Uterus (tissue), 4 donors: ENCODE measurements around the gene DIAPH2. TPM values are rescaled to one million over a fixed set of nuclear protein-coding genes. Genes with fewer than 3 reads are reported as not detected.

Source experiments
- DNase-seq, 2 donors: peaks; one replicate each; pipeline ENCODE4 v3.0.0-alpha.2; 2019 to 2020
- H3K27ac ChIP-seq, 2 donors: fragments of 200-600 bp; sonication (generic); 1 replicate in 1 of 2; 2 replicates in 1 of 2; pipeline ENCODE4 v1.5.1; 2016 to 2018
- H3K27me3 ChIP-seq, 2 donors: fragments of 200-600 bp; sonication (generic); one replicate each; pipeline ENCODE4 v1.5.1; 2018 to 2019; ENCODE audit warnings: control low read depth in 1 of 2
- H3K36me3 ChIP-seq, 2 donors: fragments of 200-600 bp; sonication (generic); one replicate each; pipeline ENCODE4 v1.5.1; 2019; ENCODE audit warnings: control low read depth in 1 of 2
- H3K4me1 ChIP-seq, 2 donors: fragments of 200-600 bp; sonication (generic); one replicate each; pipeline ENCODE4 v1.5.1; 2018 to 2019; ENCODE audit warnings: control low read depth in 1 of 2
- H3K4me3 ChIP-seq, 2 donors: fragments of 200-600 bp; sonication (generic); 1 replicate in 1 of 2; 2 replicates in 1 of 2; pipeline ENCODE4 v1.5.1; 2018 to 2019; ENCODE audit warnings: mild to moderate bottlenecking in 1 of 2
- H3K9me3 ChIP-seq, 2 donors: fragments of 200-600 bp; sonication (generic); one replicate each; pipeline ENCODE4 v1.5.1; 2019; ENCODE audit warnings: control low read depth in 1 of 2
- POLR2A ChIP-seq, 2 donors: fragments of 450-650 bp; IDR thresholded peaks; one replicate each; pipeline ENCODE4 v1.6.1; 2016; ENCODE audit warnings: antibody characterized with exemption in 2 of 2, mild to moderate bottlenecking in 1 of 2, moderate library complexity in 1 of 2
- intact Hi-C: fragments of 100-400 bp; cut with DNase I; formaldehyde crosslinking; loops from one replicate; pipeline ENCODE4 v1.15.1; 2023; ENCODE audit warnings: low total_unique reads
- total RNA-seq, 4 donors: library from RNA; depleted of rRNA in 3 of 4; stranded (reverse); fragments of >200 nt in 3 of 4; gene quantifications; one replicate each; pipeline versions ENCODE4 v1.1.0 to v1.2.4, GENCODE V29; 2014 to 2023
- TF ChIP-seq, protein P1 (sequence below), 4 experiments: fragments of 200-600 bp in 2 of 4; fragments of 450-650 bp in 2 of 4; sonication (generic) in 2 of 4; IDR thresholded peaks; one replicate each; pipeline ENCODE4 v1.5.1; 2016 to 2019; ENCODE audit warnings: antibody characterized with exemption in 4 of 4, mild to moderate bottlenecking in 2 of 4, moderate library complexity in 1 of 4
- donor health status: DM: yes; HTN: yes; CAD: no.

The DIAPH2 gene
- total RNA-seq, 4 donors from 2014 or later: 16.7 to 41.5 (median 30.3) TPM

DNA sequence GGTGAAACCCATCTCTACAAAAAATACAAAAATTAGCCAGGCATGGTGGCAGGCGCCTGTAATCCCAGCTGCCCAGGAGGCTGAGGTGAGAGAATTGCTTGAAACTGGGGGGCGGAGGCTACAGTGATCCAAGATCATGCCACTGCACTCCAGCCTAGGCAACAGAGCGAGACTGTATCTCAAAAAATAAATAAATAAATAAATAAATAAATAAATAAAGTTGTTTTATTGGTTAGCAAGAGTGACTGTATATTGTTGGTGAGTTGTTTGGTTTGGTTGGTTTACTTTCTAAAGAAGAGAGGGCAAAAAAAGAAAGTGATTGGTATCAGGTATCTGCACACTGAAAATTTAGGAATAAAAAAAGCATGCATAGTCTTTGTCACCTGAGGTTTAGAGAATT is 700.0 kb downstream of the DIAPH2 start:
- intact Hi-C loops: no loop called here
- Histone ChIP-seq H3K4me3 (no peak overlapping the region), H3K4me1 (no peaks in the 10 kb centered on the region), H3K9me3 (no peaks in the 10 kb centered on the region), H3K36me3 (no peaks in the 10 kb centered on the region), H3K27me3 (peaks cover 0 to 4% of the 10 kb centered on the region in 2 donors), H3K27ac (no peak overlapping the region)
- no peak for DNase-seq
- TF ChIP-seq, protein P1, sequence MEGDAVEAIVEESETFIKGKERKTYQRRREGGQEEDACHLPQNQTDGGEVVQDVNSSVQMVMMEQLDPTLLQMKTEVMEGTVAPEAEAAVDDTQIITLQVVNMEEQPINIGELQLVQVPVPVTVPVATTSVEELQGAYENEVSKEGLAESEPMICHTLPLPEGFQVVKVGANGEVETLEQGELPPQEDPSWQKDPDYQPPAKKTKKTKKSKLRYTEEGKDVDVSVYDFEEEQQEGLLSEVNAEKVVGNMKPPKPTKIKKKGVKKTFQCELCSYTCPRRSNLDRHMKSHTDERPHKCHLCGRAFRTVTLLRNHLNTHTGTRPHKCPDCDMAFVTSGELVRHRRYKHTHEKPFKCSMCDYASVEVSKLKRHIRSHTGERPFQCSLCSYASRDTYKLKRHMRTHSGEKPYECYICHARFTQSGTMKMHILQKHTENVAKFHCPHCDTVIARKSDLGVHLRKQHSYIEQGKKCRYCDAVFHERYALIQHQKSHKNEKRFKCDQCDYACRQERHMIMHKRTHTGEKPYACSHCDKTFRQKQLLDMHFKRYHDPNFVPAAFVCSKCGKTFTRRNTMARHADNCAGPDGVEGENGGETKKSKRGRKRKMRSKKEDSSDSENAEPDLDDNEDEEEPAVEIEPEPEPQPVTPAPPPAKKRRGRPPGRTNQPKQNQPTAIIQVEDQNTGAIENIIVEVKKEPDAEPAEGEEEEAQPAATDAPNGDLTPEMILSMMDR (IDR thresholded peaks at IDR 0.05): no peak

DNA sequence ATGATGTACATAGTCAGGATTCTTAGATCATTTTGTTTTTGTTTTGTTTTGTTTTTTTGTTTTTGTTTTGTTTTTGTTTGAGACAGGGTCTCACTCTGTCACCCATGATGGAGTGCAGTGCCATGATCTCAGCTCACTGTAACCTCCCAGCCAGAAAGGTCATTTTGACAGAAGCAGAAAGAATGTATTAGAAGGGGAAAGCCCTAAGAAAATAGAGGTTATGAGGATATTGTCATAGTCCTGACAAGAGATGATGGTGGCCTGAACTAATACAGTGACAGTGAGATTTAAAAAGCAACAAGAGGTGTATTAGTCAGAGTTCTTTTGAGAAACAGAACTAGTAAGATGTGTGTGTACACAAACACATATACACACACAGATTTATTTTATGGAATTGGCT is 702.4 kb downstream of the DIAPH2 start:
- no peaks in the 10 kb centered on the region for H3K9me3 ChIP-seq
- H3K27me3 ChIP-seq: peaks cover 0 to 4% of the 10 kb centered on the region in 2 donors
- intact Hi-C loops: no loop called here
- no peaks in the 10 kb centered on the region for H3K4me1 ChIP-seq
- DNase-seq: no peak
- H3K27ac ChIP-seq: no peak overlapping the region
- no peaks in the 10 kb centered on the region for H3K36me3 ChIP-seq
- H3K4me3 ChIP-seq: no peak overlapping the region
- TF ChIP-seq, protein P1 (IDR thresholded peaks at IDR 0.05): no peak
- no peak for TF ChIP-seq POLR2A (IDR thresholded peaks at IDR 0.05)

DNA sequence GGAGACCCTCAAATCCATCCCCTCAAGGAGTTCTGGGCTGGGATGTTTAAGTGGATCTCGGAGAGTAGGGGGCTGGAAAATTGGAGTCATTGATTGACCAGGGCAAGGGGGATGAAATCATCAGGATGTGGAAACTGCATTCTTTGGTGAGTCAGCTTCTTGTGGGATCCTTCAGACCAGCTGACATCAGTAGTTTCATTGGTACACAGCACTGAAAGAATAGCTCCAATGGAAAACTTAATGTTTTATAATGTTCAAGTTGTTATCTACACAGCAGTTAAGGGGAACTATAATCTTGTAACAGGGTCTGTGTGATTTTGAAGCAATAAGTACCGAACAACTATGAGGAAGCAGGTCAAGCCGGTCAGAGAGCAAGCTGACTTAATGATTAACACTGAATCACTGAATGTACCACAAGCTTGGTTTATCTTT is 705.1 kb downstream of the DIAPH2 start:
- Histone ChIP-seq H3K27ac (no peak overlapping the region), H3K4me3 (no peak overlapping the region), H3K27me3 (peaks cover 0 to 4% of the 10 kb centered on the region in 2 donors), H3K9me3 (no peaks in the 10 kb centered on the region), H3K4me1 (no peaks in the 10 kb centered on the region), H3K36me3 (no peaks in the 10 kb centered on the region)
- intact Hi-C loops: no loop called here
- TF ChIP-seq POLR2A (IDR thresholded peaks at IDR 0.05): no peak
- TF ChIP-seq, protein P1 (IDR thresholded peaks at IDR 0.05): no peak
- DNase-seq: no peak

DNA sequence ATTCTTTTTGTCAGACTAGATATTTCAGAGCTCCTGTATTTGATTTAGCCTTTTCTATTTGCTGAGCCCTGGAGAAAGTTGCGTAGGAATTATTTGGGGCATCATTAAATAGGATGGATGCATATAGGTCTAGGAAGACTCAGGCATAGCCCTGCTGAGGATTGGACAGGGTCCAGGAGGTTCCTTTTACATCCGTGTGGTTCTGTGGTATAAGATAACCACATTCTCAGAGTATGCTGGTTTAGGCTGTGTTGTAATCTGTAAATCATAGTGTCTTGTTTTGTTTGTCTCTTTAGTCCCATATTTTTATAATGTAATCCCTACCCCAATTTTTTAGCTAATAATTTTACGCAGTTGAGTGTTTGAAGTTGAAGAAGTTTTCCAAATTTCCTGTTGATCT is 712.7 kb downstream of the DIAPH2 start:
- H3K9me3 ChIP-seq: no peaks in the 10 kb centered on the region
- H3K4me3 ChIP-seq: no peak overlapping the region
- no peak overlapping the region for H3K27ac ChIP-seq
- DNase-seq: no peak
- no peak for TF ChIP-seq POLR2A (IDR thresholded peaks at IDR 0.05)
- TF ChIP-seq, protein P1 (IDR thresholded peaks at IDR 0.05): no peak
- no peaks in the 10 kb centered on the region for H3K27me3 ChIP-seq
- H3K4me1 ChIP-seq: no peaks in the 10 kb centered on the region
- intact Hi-C loops: no loop called here
- H3K36me3 ChIP-seq: no peaks in the 10 kb centered on the region

DNA sequence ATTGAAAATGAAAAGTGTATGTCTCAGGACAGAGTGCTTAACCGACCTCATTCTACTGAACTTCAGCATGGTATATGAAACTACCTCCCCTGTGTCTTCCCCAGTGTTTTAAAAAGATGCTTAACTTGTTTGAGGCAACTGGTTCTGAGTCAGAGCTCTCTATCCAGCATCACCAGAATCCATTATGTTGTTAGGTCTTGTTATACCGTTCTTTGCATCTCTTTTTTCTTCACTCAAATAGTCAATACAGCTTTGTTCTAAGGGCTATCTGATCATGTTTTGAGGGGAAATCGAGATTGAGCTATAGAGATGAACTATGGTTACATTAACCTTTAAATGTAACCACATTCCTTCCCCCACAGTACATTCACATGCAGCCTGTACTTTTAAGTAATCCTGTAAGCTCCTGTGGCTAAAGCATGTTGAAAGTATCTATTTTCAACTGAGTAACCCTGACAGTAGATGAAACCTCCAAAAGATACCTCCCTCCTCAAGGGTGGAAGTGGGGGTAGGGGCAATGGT is 713.4 kb downstream of the DIAPH2 start:
- H3K27ac ChIP-seq: no peak overlapping the region
- no peaks in the 10 kb centered on the region for H3K9me3 ChIP-seq
- TF ChIP-seq POLR2A (IDR thresholded peaks at IDR 0.05): no peak
- TF ChIP-seq, protein P1 (IDR thresholded peaks at IDR 0.05): no peak
- no peaks in the 10 kb centered on the region for H3K4me1 ChIP-seq
- no peaks in the 10 kb centered on the region for H3K27me3 ChIP-seq
- no peak overlapping the region for H3K4me3 ChIP-seq
- intact Hi-C loops: no loop called here
- no peak for DNase-seq
- no peaks in the 10 kb centered on the region for H3K36me3 ChIP-seq
